ENCODE data around the gene RNF11.

The RNF11 gene

GRCh38 chr1:51203874-51204245, 32.2 kb upstream of the RNF11 start:
- Histone ChIP-seq H3K27ac (replicated peaks) (no peak overlapping the region), H3K4me3 (replicated peaks; ENCODE audit: insufficient read depth, low read length) (no peak overlapping the region), H3K27me3 (ENCODE audit: insufficient read depth, poor library complexity, severe bottlenecking) (no peaks in the 10 kb centered on the region)
- TF ChIP-seq SPI1 (IDR thresholded peaks at IDR 0.05; ENCODE audit: borderline replicate concordance, low read depth) (no peak), GABPA (IDR thresholded peaks at IDR 0.05; ENCODE audit: low read depth) (no peak), POLR2AphosphoS5 (IDR thresholded peaks at IDR 0.05; ENCODE audit: low read depth) (no peak)
- TF ChIP-seq, protein P1, sequence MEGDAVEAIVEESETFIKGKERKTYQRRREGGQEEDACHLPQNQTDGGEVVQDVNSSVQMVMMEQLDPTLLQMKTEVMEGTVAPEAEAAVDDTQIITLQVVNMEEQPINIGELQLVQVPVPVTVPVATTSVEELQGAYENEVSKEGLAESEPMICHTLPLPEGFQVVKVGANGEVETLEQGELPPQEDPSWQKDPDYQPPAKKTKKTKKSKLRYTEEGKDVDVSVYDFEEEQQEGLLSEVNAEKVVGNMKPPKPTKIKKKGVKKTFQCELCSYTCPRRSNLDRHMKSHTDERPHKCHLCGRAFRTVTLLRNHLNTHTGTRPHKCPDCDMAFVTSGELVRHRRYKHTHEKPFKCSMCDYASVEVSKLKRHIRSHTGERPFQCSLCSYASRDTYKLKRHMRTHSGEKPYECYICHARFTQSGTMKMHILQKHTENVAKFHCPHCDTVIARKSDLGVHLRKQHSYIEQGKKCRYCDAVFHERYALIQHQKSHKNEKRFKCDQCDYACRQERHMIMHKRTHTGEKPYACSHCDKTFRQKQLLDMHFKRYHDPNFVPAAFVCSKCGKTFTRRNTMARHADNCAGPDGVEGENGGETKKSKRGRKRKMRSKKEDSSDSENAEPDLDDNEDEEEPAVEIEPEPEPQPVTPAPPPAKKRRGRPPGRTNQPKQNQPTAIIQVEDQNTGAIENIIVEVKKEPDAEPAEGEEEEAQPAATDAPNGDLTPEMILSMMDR (IDR thresholded peaks at IDR 0.05; ENCODE audit: insufficient read depth, low read length): no peak
- TF ChIP-seq, protein P2, sequence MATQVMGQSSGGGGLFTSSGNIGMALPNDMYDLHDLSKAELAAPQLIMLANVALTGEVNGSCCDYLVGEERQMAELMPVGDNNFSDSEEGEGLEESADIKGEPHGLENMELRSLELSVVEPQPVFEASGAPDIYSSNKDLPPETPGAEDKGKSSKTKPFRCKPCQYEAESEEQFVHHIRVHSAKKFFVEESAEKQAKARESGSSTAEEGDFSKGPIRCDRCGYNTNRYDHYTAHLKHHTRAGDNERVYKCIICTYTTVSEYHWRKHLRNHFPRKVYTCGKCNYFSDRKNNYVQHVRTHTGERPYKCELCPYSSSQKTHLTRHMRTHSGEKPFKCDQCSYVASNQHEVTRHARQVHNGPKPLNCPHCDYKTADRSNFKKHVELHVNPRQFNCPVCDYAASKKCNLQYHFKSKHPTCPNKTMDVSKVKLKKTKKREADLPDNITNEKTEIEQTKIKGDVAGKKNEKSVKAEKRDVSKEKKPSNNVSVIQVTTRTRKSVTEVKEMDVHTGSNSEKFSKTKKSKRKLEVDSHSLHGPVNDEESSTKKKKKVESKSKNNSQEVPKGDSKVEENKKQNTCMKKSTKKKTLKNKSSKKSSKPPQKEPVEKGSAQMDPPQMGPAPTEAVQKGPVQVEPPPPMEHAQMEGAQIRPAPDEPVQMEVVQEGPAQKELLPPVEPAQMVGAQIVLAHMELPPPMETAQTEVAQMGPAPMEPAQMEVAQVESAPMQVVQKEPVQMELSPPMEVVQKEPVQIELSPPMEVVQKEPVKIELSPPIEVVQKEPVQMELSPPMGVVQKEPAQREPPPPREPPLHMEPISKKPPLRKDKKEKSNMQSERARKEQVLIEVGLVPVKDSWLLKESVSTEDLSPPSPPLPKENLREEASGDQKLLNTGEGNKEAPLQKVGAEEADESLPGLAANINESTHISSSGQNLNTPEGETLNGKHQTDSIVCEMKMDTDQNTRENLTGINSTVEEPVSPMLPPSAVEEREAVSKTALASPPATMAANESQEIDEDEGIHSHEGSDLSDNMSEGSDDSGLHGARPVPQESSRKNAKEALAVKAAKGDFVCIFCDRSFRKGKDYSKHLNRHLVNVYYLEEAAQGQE (IDR thresholded peaks at IDR 0.05; ENCODE audit: insufficient replicate concordance, low read depth): no peak
- DNase-seq (ENCODE audit: low read depth in 1 of 2, low spot score in 1 of 2): no peak

DNA sequence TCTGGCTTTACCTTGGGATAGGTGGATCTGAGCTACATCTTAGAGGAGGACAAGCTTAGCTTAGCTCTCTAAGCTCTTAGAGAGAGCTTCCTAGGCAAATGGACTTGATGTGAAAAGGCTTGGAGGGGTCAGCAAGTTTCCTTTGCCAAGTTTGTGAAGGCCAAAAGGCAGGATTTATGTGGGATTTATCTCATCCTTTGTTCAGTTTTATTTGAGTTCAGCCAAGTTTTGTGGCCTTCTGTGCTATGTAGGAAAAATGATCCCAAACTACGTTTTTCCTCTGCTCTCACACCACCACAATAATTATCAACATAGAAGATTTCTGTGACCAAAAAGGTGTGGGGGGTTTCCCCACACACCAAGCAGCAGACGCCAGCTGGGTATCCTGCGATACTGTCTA, 26.0 kb upstream of the RNF11 start:
- no peak overlapping the region for H3K27ac ChIP-seq (replicated peaks)

DNA sequence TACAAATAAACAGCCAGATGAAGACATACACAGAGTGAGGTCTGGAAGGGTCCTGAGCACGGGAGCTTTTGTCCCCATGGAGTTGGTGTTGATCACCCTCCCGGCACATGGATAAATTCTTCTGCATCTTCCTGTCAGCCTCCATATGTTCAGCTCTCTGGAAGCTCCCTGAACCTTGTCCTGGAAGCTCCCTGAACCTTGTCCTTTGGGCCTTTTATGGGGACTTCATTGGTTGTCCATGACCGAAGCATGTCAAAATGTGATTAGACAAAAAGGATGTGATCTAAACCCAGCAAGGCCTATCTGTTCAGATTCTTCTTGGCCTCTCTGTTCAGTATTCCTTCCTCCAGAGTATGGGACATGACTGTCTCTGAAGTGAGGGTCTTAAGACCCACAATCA, 25.4 kb upstream of the RNF11 start:
- no peak for TF ChIP-seq GABPA (IDR thresholded peaks at IDR 0.05; ENCODE audit: low read depth)
- TF ChIP-seq, protein P1 (IDR thresholded peaks at IDR 0.05; ENCODE audit: insufficient read depth, low read length): no peak
- no peak for TF ChIP-seq SPI1 (IDR thresholded peaks at IDR 0.05; ENCODE audit: borderline replicate concordance, low read depth)
- TF ChIP-seq, protein P2 (IDR thresholded peaks at IDR 0.05; ENCODE audit: insufficient replicate concordance, low read depth): no peak
- TF ChIP-seq POLR2AphosphoS5 (IDR thresholded peaks at IDR 0.05; ENCODE audit: low read depth): no peak
- Histone ChIP-seq H3K27me3 (ENCODE audit: insufficient read depth, poor library complexity, severe bottlenecking) (no peaks in the 10 kb centered on the region), H3K27ac (replicated peaks) (no peak overlapping the region), H3K4me3 (replicated peaks; ENCODE audit: insufficient read depth, low read length) (no peak overlapping the region)
- DNase-seq (ENCODE audit: low read depth in 1 of 2, low spot score in 1 of 2): no peak

More for the DNA sequence above, 26.0 kb upstream of the RNF11 start:
- DNase-seq (ENCODE audit: low read depth in 1 of 2, low spot score in 1 of 2): no peak
- no peak overlapping the region for H3K4me3 ChIP-seq (replicated peaks; ENCODE audit: insufficient read depth, low read length)
- no peaks in the 10 kb centered on the region for H3K27me3 ChIP-seq (ENCODE audit: insufficient read depth, poor library complexity, severe bottlenecking)
- TF ChIP-seq SPI1 (IDR thresholded peaks at IDR 0.05; ENCODE audit: borderline replicate concordance, low read depth): no peak
- TF ChIP-seq, protein P2 (IDR thresholded peaks at IDR 0.05; ENCODE audit: insufficient replicate concordance, low read depth): no peak
- TF ChIP-seq, protein P1 (IDR thresholded peaks at IDR 0.05; ENCODE audit: insufficient read depth, low read length): no peak
- no peak for TF ChIP-seq POLR2AphosphoS5 (IDR thresholded peaks at IDR 0.05; ENCODE audit: low read depth)

All from HL-60 (cell line).